Osteoblast (primary cell): ENCODE results near the gene GOSR1. TPM values are rescaled to one million over a fixed set of nuclear protein-coding genes. Genes with fewer than 3 reads are reported as not detected.

ENCODE experiments used
- DNase-seq: peaks from one replicate; pipeline ENCODE4 v3.0.0; 2011; ENCODE audit warnings: low spot score, mixed read lengths; ENCODE audit not compliant: insufficient read length; ENCODE audit errors: missing footprints
- H2AFZ ChIP-seq: 2 replicates; pipeline ENCODE4 v1.6.0; 2011; ENCODE audit warnings: mild to moderate bottlenecking, low read length
- H3K27ac ChIP-seq: 2 replicates; pipeline ENCODE4 v1.5.1; 2011; ENCODE audit warnings: mild to moderate bottlenecking, low read depth, low read length, moderate library complexity
- H3K27me3 ChIP-seq: 2 replicates; pipeline ENCODE4 v1.6.0; 2012; ENCODE audit warnings: mild to moderate bottlenecking, control low read depth, inconsistent platforms, low read length, moderate library complexity; ENCODE audit not compliant: insufficient read depth
- H3K36me3 ChIP-seq: 2 replicates; pipeline ENCODE4 v1.5.1; 2011; ENCODE audit warnings: mild to moderate bottlenecking, low read length, control low read depth, moderate library complexity; ENCODE audit not compliant: insufficient read depth
- H3K4me1 ChIP-seq: 2 replicates; pipeline ENCODE4 v1.5.1; 2011; ENCODE audit warnings: mild to moderate bottlenecking, low read length, control low read depth, moderate library complexity; ENCODE audit not compliant: insufficient read depth
- H3K4me2 ChIP-seq: 2 replicates; pipeline ENCODE4 v1.6.0; 2011; ENCODE audit warnings: mild to moderate bottlenecking, low read length; ENCODE audit not compliant: insufficient read depth
- H3K4me3 ChIP-seq: fragments of 200-600 bp; sonication (generic); 3 replicates; pipeline ENCODE4 v1.5.1; 2012; ENCODE audit warnings: mild to moderate bottlenecking, low read length, inconsistent platforms; ENCODE audit not compliant: insufficient read depth
- H3K79me2 ChIP-seq: 2 replicates; pipeline ENCODE4 v1.6.0; 2012; ENCODE audit warnings: mild to moderate bottlenecking, low read length, control low read depth, inconsistent platforms; ENCODE audit not compliant: insufficient read depth
- H3K9me3 ChIP-seq: 2 replicates; pipeline ENCODE4 v1.5.1; 2011; ENCODE audit warnings: low read depth, low read length, control low read depth
- H4K20me1 ChIP-seq: 2 replicates; pipeline ENCODE4 v1.6.0; 2012; ENCODE audit warnings: mild to moderate bottlenecking, low read length, control low read depth; ENCODE audit not compliant: insufficient read depth
- CTCF ChIP-seq: IDR thresholded peaks from 2 replicates; pipeline ENCODE4 v1.5.1; 2011; ENCODE audit warnings: mild to moderate bottlenecking, low read depth, low read length, moderate library complexity; ENCODE audit errors: extremely low read depth
- total RNA-seq: library from RNA; depleted of rRNA; stranded (reverse); fragments of >200 nt; gene quantifications from 2 replicates; pipeline ENCODE4 v1.2.3, GENCODE V29; 2012

The GOSR1 gene
- total RNA-seq, 1 donor, result 29.3 TPM

- Histone ChIP-seq H3K36me3 (peaks cover 29% of the 10 kb centered on the region), H3K4me2 (peak overlapping the region; percentile 88), H3K79me2 (peaks cover 48% of the 10 kb centered on the region), H3K27ac (peak overlapping the region; percentile 96), H3K4me1 (peaks cover 8% of the 10 kb centered on the region), H3K4me3 (peak overlapping the region; percentile 86), H3K9me3 (no peaks in the 10 kb centered on the region), H3K27me3 (no peaks in the 10 kb centered on the region), H2AFZ (peak overlapping the region; percentile 98), H4K20me1 (no peaks in the 10 kb centered on the region)
- DNase-seq, result peak; percentile 85
- no peak for TF ChIP-seq CTCF
These were observed 537 bp downstream of the GOSR1 start for GRCh38 chr17:30477774-30478115.

DNA sequence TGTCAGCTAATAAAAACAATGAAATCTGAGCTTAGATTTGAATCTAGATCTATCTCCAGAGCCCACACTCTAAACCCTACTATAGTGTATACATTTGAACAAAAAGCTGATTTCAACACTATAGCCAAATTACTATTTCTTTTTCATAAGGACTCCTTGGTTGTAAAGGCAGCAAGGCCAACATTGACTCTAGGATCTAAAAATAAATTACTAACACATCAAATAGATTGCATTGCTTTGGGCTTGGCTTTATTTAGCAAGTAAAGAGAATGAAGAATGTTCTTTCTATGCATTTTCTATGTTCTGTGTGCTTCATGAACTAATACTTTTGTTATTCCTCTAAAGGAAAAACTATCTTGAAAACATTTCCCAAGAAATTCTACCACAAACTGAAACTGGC, 5.3 kb downstream of the GOSR1 start:
- no peak overlapping the region for H2AFZ ChIP-seq
- H3K9me3 ChIP-seq, result no peaks in the 10 kb centered on the region
- no peaks in the 10 kb centered on the region for H4K20me1 ChIP-seq
- H3K4me2 ChIP-seq, result no peak overlapping the region
- H3K79me2 ChIP-seq, result peaks cover 51% of the 10 kb centered on the region
- no peak overlapping the region for H3K27ac ChIP-seq
- DNase-seq, result no peak
- H3K27me3 ChIP-seq, result no peaks in the 10 kb centered on the region
- peaks cover 5% of the 10 kb centered on the region for H3K4me1 ChIP-seq
- TF ChIP-seq CTCF, result no peak
- peaks cover 73% of the 10 kb centered on the region for H3K36me3 ChIP-seq
- no peak overlapping the region for H3K4me3 ChIP-seq

DNA sequence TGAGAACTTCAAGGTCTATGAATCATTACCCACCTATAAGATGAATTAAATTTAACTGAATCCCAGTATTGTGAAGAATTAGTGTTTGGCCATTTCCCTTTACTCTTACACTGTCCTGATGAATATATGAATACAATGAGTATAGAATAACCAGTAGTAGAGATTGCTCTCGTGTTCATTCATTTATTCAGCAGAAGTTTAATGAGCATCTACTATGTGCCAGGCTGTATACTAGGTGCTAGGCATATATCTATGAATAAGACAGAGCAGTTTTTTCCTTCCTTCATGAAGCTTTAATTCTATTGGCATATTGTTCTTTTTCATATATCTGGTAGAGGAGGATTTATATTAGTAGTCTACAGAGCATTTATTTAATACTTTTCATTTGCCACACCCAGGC, 6.0 kb downstream of the GOSR1 start:
- H4K20me1 ChIP-seq, result no peaks in the 10 kb centered on the region
- DNase-seq, result no peak
- H3K36me3 ChIP-seq, result peaks cover 76% of the 10 kb centered on the region
- H3K27me3 ChIP-seq, result no peaks in the 10 kb centered on the region
- no peak overlapping the region for H3K4me2 ChIP-seq
- no peak overlapping the region for H3K27ac ChIP-seq
- H3K4me3 ChIP-seq, result no peak overlapping the region
- no peaks in the 10 kb centered on the region for H3K9me3 ChIP-seq
- H3K79me2 ChIP-seq, result peaks cover 45% of the 10 kb centered on the region
- TF ChIP-seq CTCF, result no peak
- H3K4me1 ChIP-seq, result peaks cover 3% of the 10 kb centered on the region
- H2AFZ ChIP-seq, result no peak overlapping the region

DNA sequence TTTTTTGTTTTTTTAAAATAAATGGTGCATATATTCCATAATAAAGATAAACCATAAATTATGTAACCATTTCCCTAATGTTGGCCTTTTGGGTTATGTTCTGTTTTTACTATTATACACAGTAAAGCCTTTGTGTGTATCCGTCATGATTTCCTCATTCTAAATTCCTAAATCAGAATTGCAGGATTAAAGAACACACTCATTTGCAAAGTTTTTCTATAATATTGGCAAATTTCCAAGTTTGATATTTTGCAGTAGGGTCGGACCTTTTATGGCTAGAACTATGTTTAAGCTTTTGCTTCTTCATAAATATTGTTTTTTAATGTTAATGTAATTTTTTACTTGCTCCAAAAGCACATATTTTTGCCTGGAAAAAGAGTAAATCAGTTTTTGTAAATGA, 16.6 kb downstream of the GOSR1 start:
- no peak for TF ChIP-seq CTCF
- peaks cover 5% of the 10 kb centered on the region for H3K79me2 ChIP-seq
- H4K20me1 ChIP-seq, result no peaks in the 10 kb centered on the region
- no peak overlapping the region for H3K4me2 ChIP-seq
- no peaks in the 10 kb centered on the region for H3K9me3 ChIP-seq
- no peaks in the 10 kb centered on the region for H3K27me3 ChIP-seq
- DNase-seq, result no peak
- H3K4me3 ChIP-seq, result no peak overlapping the region
- no peaks in the 10 kb centered on the region for H3K4me1 ChIP-seq
- H3K36me3 ChIP-seq, result peaks cover 87% of the 10 kb centered on the region
- H2AFZ ChIP-seq, result no peak overlapping the region
- H3K27ac ChIP-seq, result no peak overlapping the region
